Natural killer cell (primary cell): ENCODE measurements around the gene TGFBR3. TPM values are rescaled to one million over a fixed set of nuclear protein-coding genes. Genes with fewer than 3 reads are reported as not detected.
A peak's percentile ranks its signal among the peaks of the same experiment; 100 is the strongest.

Experiments
- ATAC-seq, 3 donors: fragments of 150-1000 bp in 2 of 3; fragments of 200-7000 bp in 1 of 3; cut with Tn5 transposase; 1 replicate in 1 of 3; 2 replicates in 2 of 3; pipeline ENCODE4 v1.10.0; 2021; ENCODE audit warnings: mild to moderate bottlenecking in 2 of 3, moderate library complexity in 2 of 3
- DNase-seq, 2 donors: peaks; one replicate each; pipeline versions ENCODE4 v3.0.0 to v3.0.0-alpha.2; 2013 to 2021; ENCODE audit warnings: mixed read lengths in 1 of 2
- H3K27ac ChIP-seq: one replicate; pipeline ENCODE4 v1.5.1; 2013; ENCODE audit warnings: mild to moderate bottlenecking, low read length
- H3K27me3 ChIP-seq: one replicate; pipeline ENCODE4 v1.6.1; 2013; ENCODE audit warnings: low read length; ENCODE audit not compliant: control insufficient read depth, insufficient read depth
- H3K36me3 ChIP-seq: one replicate; pipeline ENCODE4 v1.6.1; 2013; ENCODE audit warnings: low read length; ENCODE audit not compliant: control insufficient read depth, insufficient read depth
- H3K4me1 ChIP-seq: one replicate; pipeline ENCODE4 v1.6.1; 2013; ENCODE audit warnings: low read length; ENCODE audit not compliant: control insufficient read depth, insufficient read depth
- H3K4me3 ChIP-seq: one replicate; pipeline ENCODE4 v1.5.1; 2013; ENCODE audit warnings: low read length
- H3K9me3 ChIP-seq: one replicate; pipeline ENCODE4 v1.6.1; 2013; ENCODE audit warnings: low read length; ENCODE audit not compliant: control insufficient read depth, insufficient read depth
- H3K27ac Mint-ChIP-seq, 2 donors: one replicate each; pipeline ENCODE4 v1.8.0; 2022; ENCODE audit warnings: mild to moderate bottlenecking in 2 of 2, mixed read lengths in 2 of 2, moderate library complexity in 1 of 2
- H3K27me3 Mint-ChIP-seq, 2 donors: one replicate each; pipeline ENCODE4 v1.8.0; 2022; ENCODE audit warnings: low read depth in 2 of 2, mixed read lengths in 2 of 2
- H3K36me3 Mint-ChIP-seq: one replicate; pipeline ENCODE4 v1.8.0; 2022; ENCODE audit warnings: mixed read lengths
- H3K4me1 Mint-ChIP-seq, 2 donors: one replicate each; pipeline ENCODE4 v1.8.0; 2022; ENCODE audit warnings: mixed read lengths in 2 of 2
- H3K4me3 Mint-ChIP-seq: one replicate; pipeline ENCODE4 v1.8.0; 2022; ENCODE audit warnings: mild to moderate bottlenecking, moderate library complexity, mixed read lengths
- H3K9me3 Mint-ChIP-seq, 2 donors: one replicate each; pipeline ENCODE4 v1.8.0; 2022; ENCODE audit warnings: mixed read lengths in 2 of 2
- CTCF ChIP-seq: fragments of 200-600 bp; IDR thresholded peaks from one replicate; pipeline ENCODE4 v1.8.0; 2022; ENCODE audit warnings: antibody characterized with exemption
- WGBS: methylation state at CpG from one replicate; pipeline ENCODE4 v1.1.7; 2013; ENCODE audit warnings: missing lambda C conversion rate; ENCODE audit not compliant: insufficient coverage; 5-methylcytosine and 5-hydroxymethylcytosine counted together
- intact Hi-C: fragments of 100-400 bp; cut with micrococcal nuclease; formaldehyde crosslinking; loops from one replicate; pipeline ENCODE4 v1.14.2; 2022
- total RNA-seq, 4 donors: library from RNA; stranded (reverse); fragments of 120-200 nt in 1 of 4; gene quantifications; one replicate each; pipeline versions ENCODE4 v1.2.3 to v1.2.4, GENCODE V29; 2013 to 2022

Gene TGFBR3
- total RNA-seq, 3 donors from 2014 or later (not counting 1 experiment from before 2014, with no cell fraction given) = 225 to 274 (median 243) TPM

- no peaks in the 10 kb centered on the region for H3K9me3 Mint-ChIP-seq
- H3K27ac ChIP-seq = no peak overlapping the region
- H3K4me1 ChIP-seq = peaks cover 29% of the 10 kb centered on the region
- TF ChIP-seq CTCF = no peak
- WGBS = 77% methylated on average over 1 of the region's 2 CpGs
- intact Hi-C loops = loop anchor here (5.0 kb wide), 1 partner anchor 40 kb away; no protein-coding TSS in a partner anchor
- H3K4me1 Mint-ChIP-seq = peaks cover 69 to 77% of the 10 kb centered on the region in 2 donors
- ATAC-seq (no peak), DNase-seq (no peak)
- no peaks in the 10 kb centered on the region for H3K27me3 Mint-ChIP-seq
- peak overlapping the region; percentile 86 to 87 for H3K27ac Mint-ChIP-seq
- no peaks in the 10 kb centered on the region for H3K27me3 ChIP-seq
- peaks cover 1% of the 10 kb centered on the region for H3K36me3 Mint-ChIP-seq
- no peaks in the 10 kb centered on the region for H3K9me3 ChIP-seq
- peak overlapping the region; percentile 63 for H3K4me3 Mint-ChIP-seq
- H3K36me3 ChIP-seq = peaks cover 24% of the 10 kb centered on the region
- no peak overlapping the region for H3K4me3 ChIP-seq
Measured at GRCh38 chr1:91752324-91752723, 133.6 kb downstream of the TGFBR3 start.

- no peak overlapping the region for H3K4me3 ChIP-seq
- no peak for DNase-seq
- Mint-ChIP-seq H3K27me3 (no peaks in the 10 kb centered on the region), H3K27ac (peak overlapping the region; percentile 86 to 87), H3K4me1 (peaks cover 74 to 81% of the 10 kb centered on the region in 2 donors), H3K9me3 (no peaks in the 10 kb centered on the region), H3K4me3 (no peak overlapping the region), H3K36me3 (no peaks in the 10 kb centered on the region)
- H3K27ac ChIP-seq = no peak overlapping the region
- intact Hi-C loops = loop anchor here (5.0 kb wide), 1 partner anchor 39 kb away; no protein-coding TSS in a partner anchor
- H3K27me3 ChIP-seq = no peaks in the 10 kb centered on the region
- no peaks in the 10 kb centered on the region for H3K9me3 ChIP-seq
- 71% methylated on average over 3 of the region's 3 CpGs for WGBS
- no peak for ATAC-seq
- peaks cover 22% of the 10 kb centered on the region for H3K36me3 ChIP-seq
- TF ChIP-seq CTCF = no peak
- H3K4me1 ChIP-seq = peaks cover 29% of the 10 kb centered on the region
Measured at GRCh38 chr1:91751275-91751674, 134.7 kb downstream of the TGFBR3 start.

DNA sequence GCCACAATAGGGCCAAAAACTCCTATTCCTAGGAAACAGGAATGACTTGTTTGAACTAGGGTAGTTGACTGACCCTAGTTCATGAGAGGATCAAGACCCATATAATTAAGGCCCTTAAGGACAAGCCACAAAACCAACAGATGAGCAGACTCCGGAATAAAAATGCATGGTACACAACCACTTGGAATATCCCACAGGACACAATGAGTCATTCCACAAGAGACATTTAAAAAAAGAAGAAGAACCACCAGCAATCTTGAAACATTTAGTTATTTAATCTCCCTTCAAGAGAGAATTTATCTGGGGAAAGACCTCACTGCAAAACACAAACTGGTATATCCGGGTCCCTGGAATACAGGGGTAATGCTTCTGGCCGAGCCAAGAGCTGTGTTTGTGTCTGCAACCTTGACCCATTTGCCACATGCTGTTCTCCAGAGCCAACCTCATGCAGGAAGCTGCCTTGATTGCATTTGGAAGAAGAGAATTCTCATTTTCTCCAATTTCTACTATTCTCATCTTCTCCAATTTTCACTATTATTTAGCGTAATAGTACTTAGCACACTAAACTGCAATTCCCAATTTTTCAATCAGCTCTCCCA lies 135.5 kb downstream of the TGFBR3 start:
- intact Hi-C loops = loop anchor here (5.0 kb wide), 1 partner anchor 38 kb away; no protein-coding TSS in a partner anchor
- no peak for ATAC-seq
- peaks cover 82 to 89% of the 10 kb centered on the region in 2 donors for H3K4me1 Mint-ChIP-seq
- no peak for DNase-seq
- no peaks in the 10 kb centered on the region for H3K27me3 Mint-ChIP-seq
- 87% methylated on average over 4 of the region's 4 CpGs for WGBS
- Histone ChIP-seq H3K4me3 (no peak overlapping the region), H3K9me3 (no peaks in the 10 kb centered on the region), H3K36me3 (peaks cover 16% of the 10 kb centered on the region), H3K4me1 (peaks cover 29% of the 10 kb centered on the region), H3K27ac (no peak overlapping the region), H3K27me3 (no peaks in the 10 kb centered on the region)
- H3K9me3 Mint-ChIP-seq = no peaks in the 10 kb centered on the region
- peak overlapping the region; percentile 86 to 87 for H3K27ac Mint-ChIP-seq
- no peaks in the 10 kb centered on the region for H3K36me3 Mint-ChIP-seq
- no peak for TF ChIP-seq CTCF
- H3K4me3 Mint-ChIP-seq = no peak overlapping the region
